CD4-positive, CD25-positive, alpha-beta regulatory T cell (primary cell): Measurements from ENCODE around the gene ACTG1. TPM values are rescaled to one million over a fixed set of nuclear protein-coding genes. Genes with fewer than 3 reads are reported as not detected.

Source experiments
- ATAC-seq, 2 donors: fragments of 150-1000 bp; cut with Tn5 transposase; one replicate each; pipeline ENCODE4 v1.10.0; 2021; ENCODE audit warnings: low read depth in 2 of 2, moderate number of reproducible peaks in 2 of 2, moderate library complexity in 1 of 2
- DNase-seq, 3 donors: peaks; one replicate each; pipeline versions ENCODE4 v3.0.0 to v3.0.0-alpha.2; 2012 to 2022; ENCODE audit warnings: mixed read lengths in 1 of 3
- H3K27ac ChIP-seq: one replicate; pipeline ENCODE4 v1.7.0; 2013; ENCODE audit warnings: mild to moderate bottlenecking, low read length; ENCODE audit not compliant: insufficient read depth, poor library complexity, severe bottlenecking
- H3K27me3 ChIP-seq: one replicate; pipeline ENCODE4 v1.7.0; 2013; ENCODE audit warnings: low read length; ENCODE audit not compliant: control insufficient read depth, insufficient read depth
- H3K36me3 ChIP-seq: one replicate; pipeline ENCODE4 v1.7.0; 2013; ENCODE audit warnings: mild to moderate bottlenecking, low read length, moderate library complexity; ENCODE audit not compliant: control insufficient read depth, insufficient read depth
- H3K4me1 ChIP-seq: 2 replicates; pipeline ENCODE4 v1.7.0; 2013; ENCODE audit warnings: mild to moderate bottlenecking, low read length; ENCODE audit not compliant: insufficient read depth, control insufficient read depth, poor library complexity, severe bottlenecking
- H3K4me3 ChIP-seq: one replicate; pipeline ENCODE4 v1.7.0; 2013; ENCODE audit warnings: low read depth, mild to moderate bottlenecking, low read length, moderate library complexity
- H3K9me3 ChIP-seq, 2 experiments: 1 replicate in 1 of 2; 2 replicates in 1 of 2; pipeline ENCODE4 v1.7.0; 2013; ENCODE audit warnings: low read length in 2 of 2, mild to moderate bottlenecking in 1 of 2, moderate library complexity in 1 of 2; ENCODE audit not compliant: control insufficient read depth in 2 of 2
- H3K27ac Mint-ChIP-seq, 3 donors: one replicate each; pipeline ENCODE4 v1.8.0; 2020 to 2022; ENCODE audit warnings: mild to moderate bottlenecking in 3 of 3, mixed read lengths in 3 of 3, moderate library complexity in 2 of 3
- H3K27me3 Mint-ChIP-seq: one replicate; pipeline ENCODE4 v1.8.0; 2022; ENCODE audit warnings: mild to moderate bottlenecking, mixed read lengths
- H3K36me3 Mint-ChIP-seq: one replicate; pipeline ENCODE4 v1.8.0; 2020; ENCODE audit warnings: mixed read lengths
- H3K4me1 Mint-ChIP-seq, 4 donors: one replicate each; pipeline ENCODE4 v1.8.0; 2020 to 2022; ENCODE audit warnings: mixed read lengths in 4 of 4, mild to moderate bottlenecking in 1 of 4
- H3K4me3 Mint-ChIP-seq, 4 donors: one replicate each; pipeline ENCODE4 v1.8.0; 2020 to 2022; ENCODE audit warnings: mild to moderate bottlenecking in 4 of 4, mixed read lengths in 4 of 4, moderate library complexity in 3 of 4
- H3K9me3 Mint-ChIP-seq, 7 donors: one replicate each; pipeline ENCODE4 v1.8.0; 2020 to 2022; ENCODE audit warnings: mixed read lengths in 7 of 7, mild to moderate bottlenecking in 3 of 7, moderate library complexity in 2 of 7
- polyA plus RNA-seq, 4 donors: library from polyadenylated mRNA; unstranded; fragments of 300-500 nt; fragmentation: Illumina TruSeq; gene quantifications; one replicate each; pipeline ENCODE4 v1.2.3, GENCODE V29; 2021
- total RNA-seq: library from RNA; stranded (reverse); gene quantifications from one replicate; pipeline ENCODE4 v1.2.3, GENCODE V29; 2022

ACTG1 gene
- total and polyA plus RNA-seq, 5 donors from 2014 or later = 1,684 to 2,724 (median 2,347) TPM

- H3K4me1 ChIP-seq = peaks cover 11% of the 10 kb centered on the region
- no peaks in the 10 kb centered on the region for H3K9me3 Mint-ChIP-seq
- H3K9me3 ChIP-seq = no peaks in the 10 kb centered on the region
- no peak overlapping the region for H3K27ac ChIP-seq
- H3K36me3 ChIP-seq = no peaks in the 10 kb centered on the region
- no peaks in the 10 kb centered on the region for H3K36me3 Mint-ChIP-seq
- H3K27me3 ChIP-seq = no peaks in the 10 kb centered on the region
- ATAC-seq = no peak
- peaks cover 0 to 8% (median 0%) of the 10 kb centered on the region in 4 donors for H3K4me1 Mint-ChIP-seq
- no peak overlapping the region for H3K27ac Mint-ChIP-seq
- H3K4me3 Mint-ChIP-seq = peak overlapping the region in 2 of 4 donors; percentile 38 to 92
- no peak for DNase-seq
- H3K27me3 Mint-ChIP-seq = peaks cover 3% of the 10 kb centered on the region
- no peak overlapping the region for H3K4me3 ChIP-seq
These were observed 21.4 kb downstream of the ACTG1 start for GRCh38 chr17:81491181-81491581.

DNA sequence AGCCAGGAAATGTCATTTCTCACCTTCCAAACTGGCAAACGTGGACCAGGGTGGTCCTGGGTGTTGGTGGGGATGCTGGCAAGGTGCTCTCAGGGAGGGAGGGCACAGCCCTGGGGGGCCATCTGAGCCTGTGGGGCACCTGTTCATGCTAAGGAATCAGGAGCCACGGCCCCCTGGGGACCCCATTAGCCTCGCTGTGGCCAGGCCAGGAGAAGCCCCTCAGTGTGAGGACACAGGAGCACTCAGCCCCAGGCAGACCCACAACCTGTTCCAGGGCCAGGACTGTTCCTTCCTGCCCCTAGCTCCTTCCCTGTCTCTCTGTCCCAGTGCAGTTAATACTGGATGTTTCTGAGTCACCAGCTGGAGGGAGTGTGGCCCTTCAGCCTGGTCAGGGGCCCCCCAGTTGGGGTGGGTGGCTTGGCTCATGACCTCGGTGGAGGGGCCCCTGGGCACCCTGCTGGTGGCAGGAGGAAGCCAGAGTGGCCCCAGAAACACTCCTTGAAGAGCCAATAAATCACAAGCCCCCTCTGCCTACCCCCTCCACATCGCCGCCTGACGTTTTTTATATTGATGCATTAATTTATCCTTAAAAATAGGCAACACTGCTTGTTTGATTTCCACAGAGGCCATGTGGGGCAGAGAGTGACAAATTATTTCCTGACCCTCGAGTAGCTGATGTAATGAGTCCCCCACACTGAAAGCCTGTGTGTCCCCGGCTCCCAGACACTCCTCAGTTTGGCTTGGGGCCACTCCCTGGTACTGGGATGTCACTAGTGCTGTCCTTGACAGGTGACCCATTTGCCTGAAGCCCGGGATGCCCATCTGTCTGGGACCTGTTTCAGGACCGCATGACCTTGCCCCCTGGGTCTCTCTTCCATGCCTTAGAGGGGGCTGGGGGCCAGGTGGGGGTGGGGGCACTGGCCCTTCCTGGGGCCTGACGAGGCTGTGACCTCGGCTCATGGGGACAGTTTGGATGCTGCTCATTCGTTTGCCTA lies 22.3 kb downstream of the ACTG1 start:
- H3K27me3 Mint-ChIP-seq = no peaks in the 10 kb centered on the region
- Histone ChIP-seq H3K4me3 (no peak overlapping the region), H3K27me3 (no peaks in the 10 kb centered on the region), H3K36me3 (no peaks in the 10 kb centered on the region), H3K27ac (no peak overlapping the region), H3K4me1 (peaks cover 11% of the 10 kb centered on the region), H3K9me3 (no peaks in the 10 kb centered on the region)
- DNase-seq = no peak
- peak overlapping the region in 3 of 4 donors; percentile 38 to 92 (median 88) for H3K4me3 Mint-ChIP-seq
- H3K4me1 Mint-ChIP-seq = peaks cover 0 to 8% (median 0%) of the 10 kb centered on the region in 4 donors
- no peak overlapping the region for H3K27ac Mint-ChIP-seq
- no peaks in the 10 kb centered on the region for H3K36me3 Mint-ChIP-seq
- no peaks in the 10 kb centered on the region for H3K9me3 Mint-ChIP-seq
- ATAC-seq = no peak

GRCh38 chr17:81489012-81489997 lies 23.3 kb downstream of the ACTG1 start:
- H3K27ac Mint-ChIP-seq = peak overlapping the region in 1 of 3 donors; percentile 32
- no peaks in the 10 kb centered on the region for H3K36me3 ChIP-seq
- DNase-seq (no peak), ATAC-seq (no peak)
- H3K9me3 Mint-ChIP-seq = no peaks in the 10 kb centered on the region
- H3K4me1 ChIP-seq = peaks cover 17% of the 10 kb centered on the region
- no peak overlapping the region for H3K4me3 ChIP-seq
- no peaks in the 10 kb centered on the region for H3K27me3 ChIP-seq
- H3K27me3 Mint-ChIP-seq = no peaks in the 10 kb centered on the region
- no peaks in the 10 kb centered on the region for H3K9me3 ChIP-seq
- no peak overlapping the region for H3K27ac ChIP-seq
- H3K4me1 Mint-ChIP-seq = peaks cover 0 to 8% (median 0%) of the 10 kb centered on the region in 4 donors
- peak overlapping the region; percentile 73 to 92 (median 76) for H3K4me3 Mint-ChIP-seq
- no peaks in the 10 kb centered on the region for H3K36me3 Mint-ChIP-seq

DNA sequence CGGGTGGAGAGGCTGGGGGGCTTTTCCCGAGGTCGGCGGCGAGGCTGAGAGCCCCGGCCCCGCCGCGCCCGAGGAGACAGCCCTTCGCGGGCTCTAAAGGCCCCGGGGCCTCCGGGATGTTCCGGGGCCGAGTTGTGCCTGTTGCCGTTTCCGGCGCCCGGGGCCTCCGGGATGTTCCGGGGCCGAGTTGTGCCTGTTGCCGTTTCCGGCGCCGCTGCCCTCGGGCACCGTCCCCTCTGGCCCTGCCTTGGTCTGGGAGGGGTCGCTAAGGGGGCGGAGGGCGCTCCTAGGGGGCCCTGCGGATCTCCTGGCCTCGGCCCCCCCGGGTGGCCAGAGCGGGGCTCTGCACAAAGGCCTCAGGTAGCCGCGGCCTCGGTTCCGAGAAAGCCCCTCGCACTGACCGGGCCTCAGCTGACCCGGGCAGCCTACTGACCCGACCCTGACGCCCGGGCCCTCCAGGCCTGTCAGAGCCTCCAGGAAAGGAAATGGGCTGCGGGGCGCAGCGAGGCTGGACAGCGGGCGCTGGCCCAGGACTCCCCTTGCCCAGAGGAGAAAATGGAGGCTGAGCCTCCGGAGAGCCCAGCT lies 24.2 kb downstream of the ACTG1 start:
- no peaks in the 10 kb centered on the region for H3K36me3 ChIP-seq
- H3K4me1 ChIP-seq = peaks cover 25% of the 10 kb centered on the region
- no peaks in the 10 kb centered on the region for H3K27me3 Mint-ChIP-seq
- H3K27ac ChIP-seq = peak overlapping the region; percentile 51
- H3K4me3 ChIP-seq = no peak overlapping the region
- H3K27me3 ChIP-seq = no peaks in the 10 kb centered on the region
- H3K36me3 Mint-ChIP-seq = no peaks in the 10 kb centered on the region
- H3K4me3 Mint-ChIP-seq = no peak overlapping the region
- H3K4me1 Mint-ChIP-seq = peaks cover 0 to 8% (median 0%) of the 10 kb centered on the region in 4 donors
- H3K9me3 ChIP-seq = no peaks in the 10 kb centered on the region
- H3K9me3 Mint-ChIP-seq = no peaks in the 10 kb centered on the region
- DNase-seq (peak in 2 of 3 donors; percentile 26 to 49), ATAC-seq (no peak)
- no peak overlapping the region for H3K27ac Mint-ChIP-seq

DNA sequence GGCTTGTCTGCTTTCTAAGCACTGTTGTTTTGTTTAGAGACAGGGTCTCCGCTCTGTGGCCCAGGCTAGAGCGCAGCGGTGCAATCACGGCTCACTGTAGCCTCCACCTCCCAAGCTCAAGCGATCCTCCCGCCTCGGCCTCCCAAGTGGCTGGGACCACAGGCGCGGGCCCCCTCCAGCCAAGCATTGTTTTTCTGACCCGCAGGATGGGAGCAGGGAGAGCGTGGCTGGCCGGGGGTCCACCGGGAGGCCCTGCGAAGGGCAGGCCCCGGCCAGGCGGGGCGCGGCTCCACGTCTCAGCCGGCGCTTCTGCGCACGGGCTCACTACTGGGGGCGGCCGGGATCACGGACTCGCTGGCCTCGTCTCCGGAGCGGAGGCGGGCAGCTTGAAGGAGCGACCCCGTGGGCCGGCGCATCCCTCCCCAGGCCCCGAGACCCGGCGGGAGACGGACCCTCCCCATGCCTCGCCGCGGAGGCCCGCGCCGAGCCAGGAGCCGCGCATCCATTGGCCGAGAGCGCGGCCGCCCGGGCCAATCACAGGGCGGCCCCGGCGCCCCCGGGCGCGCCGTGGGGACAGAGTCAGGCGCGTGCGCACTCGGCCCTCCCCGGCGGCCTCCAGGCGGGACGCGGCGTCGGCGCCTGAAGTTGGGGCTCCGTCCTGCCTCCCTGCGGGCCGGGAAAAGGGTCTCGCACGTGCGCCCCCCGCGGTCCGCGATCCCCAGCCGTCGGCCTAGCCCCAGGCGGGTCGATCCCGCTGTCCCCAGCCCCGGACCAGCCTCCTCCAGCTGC lies 24.9 kb downstream of the ACTG1 start:
- Mint-ChIP-seq H3K36me3 (no peaks in the 10 kb centered on the region), H3K27me3 (peaks cover 7% of the 10 kb centered on the region), H3K4me3 (peak overlapping the region; percentile 35 to 74 (median 71)), H3K27ac (no peak overlapping the region), H3K4me1 (peaks cover 0 to 9% (median 2%) of the 10 kb centered on the region in 4 donors), H3K9me3 (no peaks in the 10 kb centered on the region)
- peaks cover 27% of the 10 kb centered on the region for H3K4me1 ChIP-seq
- H3K27ac ChIP-seq = peak overlapping the region; percentile 51
- ATAC-seq (peak; percentile 67 to 71), DNase-seq (peak; percentile 65 to 84 (median 66))
- H3K9me3 ChIP-seq = no peaks in the 10 kb centered on the region
- no peak overlapping the region for H3K4me3 ChIP-seq
- H3K36me3 ChIP-seq = no peaks in the 10 kb centered on the region
- H3K27me3 ChIP-seq = no peaks in the 10 kb centered on the region

DNA sequence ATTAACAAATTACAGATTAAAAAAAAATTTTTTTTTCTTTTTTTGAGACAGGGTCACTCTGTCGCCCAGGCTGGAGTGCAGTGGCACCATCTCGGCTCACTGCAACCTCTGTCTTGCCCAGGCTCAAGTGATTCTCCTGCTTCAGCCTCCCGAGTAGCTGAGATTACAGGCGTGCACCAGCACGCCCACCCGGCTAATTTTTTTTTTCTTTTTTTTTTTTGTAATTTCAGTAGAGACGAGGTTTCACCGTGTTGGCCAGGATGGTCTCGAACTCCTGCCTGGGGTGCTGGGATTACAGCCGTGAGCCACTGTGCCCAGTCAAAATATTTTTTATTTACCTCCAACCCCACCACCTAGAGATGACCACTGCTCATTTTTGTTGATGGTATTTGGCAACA lies 25.5 kb downstream of the ACTG1 start:
- Histone ChIP-seq H3K27ac (no peak overlapping the region), H3K36me3 (no peaks in the 10 kb centered on the region), H3K9me3 (no peaks in the 10 kb centered on the region), H3K4me1 (peaks cover 27% of the 10 kb centered on the region), H3K27me3 (no peaks in the 10 kb centered on the region), H3K4me3 (no peak overlapping the region)
- Mint-ChIP-seq H3K4me3 (peak overlapping the region; percentile 35 to 74 (median 71)), H3K9me3 (no peaks in the 10 kb centered on the region), H3K27me3 (peaks cover 10% of the 10 kb centered on the region), H3K27ac (peak overlapping the region in 1 of 3 donors; percentile 38), H3K4me1 (peaks cover 0 to 15% (median 3%) of the 10 kb centered on the region in 4 donors), H3K36me3 (no peaks in the 10 kb centered on the region)
- DNase-seq (no peak), ATAC-seq (no peak)
